Epidermal melanocyte (primary cell): ENCODE data around the gene APMAP.
"Not testable (repeated sequence)": the region's sequence is repeated elsewhere in the genome, so short reads cannot be mapped to it uniquely, and the experiment has no call there.

Experiments used
- DNase-seq: peaks from one replicate; pipeline ENCODE4 v3.0.0; 2011; ENCODE audit warnings: low spot score; ENCODE audit not compliant: insufficient read length

The APMAP gene

GRCh38 chr20:24935140-24935539 lies 57.4 kb downstream of the APMAP start:
- DNase-seq: no peak

GRCh38 chr20:24934716-24935115 lies 57.8 kb downstream of the APMAP start:
- no peak for DNase-seq

GRCh38 chr20:24934101-24934661 lies 58.4 kb downstream of the APMAP start:
- DNase-seq: no peak

- no peak for DNase-seq
These were observed 59.2 kb downstream of the APMAP start for GRCh38 chr20:24933266-24933908.

DNA sequence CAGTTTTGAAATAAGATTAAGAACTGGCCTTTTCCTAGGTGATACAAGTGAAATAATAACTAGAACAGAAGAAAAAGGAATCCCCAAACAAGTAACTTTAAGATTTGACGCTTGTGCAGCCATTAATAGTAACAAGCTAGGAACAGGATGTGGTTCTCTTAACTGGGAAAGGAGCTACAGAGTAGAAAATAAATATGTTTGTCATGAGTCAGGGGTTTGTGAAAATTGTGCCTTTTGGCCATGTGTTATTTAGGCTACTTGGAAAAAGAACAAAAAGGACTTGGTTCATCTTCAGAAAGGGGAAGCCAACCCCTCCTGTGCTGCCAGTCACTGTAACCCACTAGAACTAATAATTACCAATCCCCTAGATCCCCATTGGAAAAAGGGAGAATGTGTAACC lies 60.7 kb downstream of the APMAP start:
- DNase-seq: not testable (repeated sequence)

DNA sequence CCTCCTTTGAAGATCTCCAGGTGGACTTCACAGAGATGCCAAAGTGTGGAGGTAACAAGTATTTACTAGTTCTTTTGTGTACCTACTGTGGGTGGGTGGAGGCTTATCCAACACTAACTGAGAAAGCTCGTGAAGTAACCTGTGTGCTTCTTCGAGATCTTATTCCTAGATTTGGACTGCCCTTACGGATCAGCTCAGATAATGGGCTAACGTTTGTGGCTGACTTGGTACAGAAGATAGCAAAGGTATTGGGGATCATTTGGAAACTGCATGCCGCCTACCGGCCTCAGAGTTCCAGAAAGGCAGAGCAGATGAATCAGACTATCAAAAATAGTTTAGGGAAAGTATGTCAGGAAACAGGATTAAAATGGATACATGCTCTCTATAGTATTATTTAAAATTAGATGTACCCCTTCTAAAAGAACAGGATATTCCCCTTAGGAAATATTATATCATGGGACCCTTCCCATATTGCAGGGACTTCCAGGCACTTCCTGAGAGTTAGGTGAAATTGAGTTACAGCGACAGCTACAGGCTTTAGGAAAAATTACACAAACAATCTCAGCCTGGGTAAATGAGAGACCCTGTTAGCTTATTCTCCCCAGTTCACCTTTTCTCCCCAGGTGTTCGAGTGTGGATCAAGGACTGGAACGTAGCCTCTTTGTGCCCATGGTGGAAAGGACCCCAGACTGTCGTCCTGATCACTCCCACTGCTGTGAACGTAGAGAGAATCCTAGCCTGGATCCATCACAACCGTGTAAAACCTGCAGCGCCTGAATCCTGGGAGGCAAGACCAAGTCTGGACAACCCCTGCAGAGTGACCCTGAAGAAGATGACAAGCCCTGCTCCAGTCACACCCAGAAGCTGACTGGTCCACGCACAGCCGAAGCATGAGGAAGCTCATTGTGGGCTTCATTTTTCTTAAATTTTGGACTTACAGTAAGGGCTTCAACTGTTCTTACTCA lies 61.5 kb downstream of the APMAP start:
- DNase-seq: not testable (repeated sequence)

DNA sequence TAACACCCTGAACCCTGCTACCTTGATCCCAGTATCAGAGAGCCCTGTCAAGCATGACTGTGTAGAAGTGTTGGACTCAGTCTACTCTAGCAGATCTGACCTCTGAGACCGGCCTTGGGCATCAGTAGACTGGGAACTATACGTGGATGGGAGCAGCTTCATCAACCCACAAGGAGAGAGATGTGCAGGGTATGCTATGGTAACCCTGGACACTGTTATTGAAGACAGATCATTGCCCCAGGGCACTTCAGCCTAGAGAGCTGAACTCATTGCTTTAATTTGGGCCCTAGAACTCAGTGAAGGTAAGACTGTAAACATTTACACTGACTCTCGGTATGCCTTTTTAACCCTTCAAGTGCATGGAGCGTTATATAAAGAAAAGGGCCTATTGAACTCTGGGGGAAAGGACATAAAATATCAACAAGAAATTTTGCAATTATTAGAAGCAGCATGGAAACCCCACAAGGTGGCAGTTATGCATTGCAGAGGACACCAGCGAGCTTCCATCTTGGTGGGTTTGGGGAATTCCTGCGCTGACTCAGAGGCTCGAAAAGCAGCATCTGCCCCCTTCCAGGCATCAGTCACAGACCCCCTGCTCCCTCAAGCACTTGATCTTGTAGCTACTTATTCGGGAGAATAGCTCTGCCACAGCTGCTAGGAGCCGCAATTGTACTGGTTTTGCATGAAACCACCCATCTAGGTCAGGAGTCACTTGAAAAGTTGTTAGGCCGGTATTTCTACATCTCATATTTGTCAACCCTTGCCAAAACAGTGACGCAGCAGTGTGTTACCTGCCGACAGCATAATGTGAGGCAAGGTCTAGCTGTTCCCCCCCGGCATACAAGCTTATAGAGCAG lies 62.5 kb downstream of the APMAP start:
- not testable (repeated sequence) for DNase-seq

DNA sequence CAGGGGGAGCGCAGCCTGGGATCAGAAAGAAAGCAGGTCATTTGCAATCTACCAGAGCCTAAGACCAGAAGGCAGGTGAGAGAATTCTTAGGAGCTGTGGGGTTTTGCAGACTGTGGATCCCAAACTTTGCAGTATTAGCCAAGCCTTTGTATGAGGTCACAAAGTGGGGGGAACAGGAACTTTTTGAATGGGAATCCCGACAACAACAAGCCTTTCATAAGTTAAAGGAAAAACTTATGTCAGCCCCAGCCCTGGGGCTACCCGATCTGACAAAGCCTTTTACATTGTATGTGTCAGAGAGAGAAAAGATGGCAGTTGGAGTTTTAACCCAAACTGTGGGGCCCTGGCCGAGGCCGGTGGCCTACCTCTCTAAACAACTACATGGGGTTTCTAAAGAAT lies 63.3 kb downstream of the APMAP start:
- DNase-seq: not testable (repeated sequence)

- DNase-seq: not testable (repeated sequence)
These were observed 71.8 kb downstream of the APMAP start for GRCh38 chr20:24920706-24921105.

DNA sequence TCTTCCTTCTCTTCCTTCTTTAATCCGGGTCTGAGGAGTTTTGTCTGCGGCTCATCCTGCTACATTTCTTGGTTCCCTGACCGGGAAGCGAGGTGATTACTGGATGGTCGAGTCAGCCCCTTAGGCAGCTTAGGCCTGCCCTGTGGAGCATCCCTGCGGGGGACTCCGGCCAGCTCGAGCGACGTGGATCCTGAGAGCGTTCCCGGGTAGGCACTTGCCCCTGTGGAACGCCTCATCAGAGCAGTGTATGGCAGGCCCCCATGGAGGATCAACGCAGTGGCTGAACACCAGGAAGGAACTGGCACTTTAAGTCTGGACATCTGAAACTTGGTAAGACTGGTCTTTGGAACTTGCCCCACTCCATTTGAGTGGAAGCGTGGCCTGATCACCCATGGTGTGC lies 72.9 kb downstream of the APMAP start:
- not testable (repeated sequence) for DNase-seq

DNA sequence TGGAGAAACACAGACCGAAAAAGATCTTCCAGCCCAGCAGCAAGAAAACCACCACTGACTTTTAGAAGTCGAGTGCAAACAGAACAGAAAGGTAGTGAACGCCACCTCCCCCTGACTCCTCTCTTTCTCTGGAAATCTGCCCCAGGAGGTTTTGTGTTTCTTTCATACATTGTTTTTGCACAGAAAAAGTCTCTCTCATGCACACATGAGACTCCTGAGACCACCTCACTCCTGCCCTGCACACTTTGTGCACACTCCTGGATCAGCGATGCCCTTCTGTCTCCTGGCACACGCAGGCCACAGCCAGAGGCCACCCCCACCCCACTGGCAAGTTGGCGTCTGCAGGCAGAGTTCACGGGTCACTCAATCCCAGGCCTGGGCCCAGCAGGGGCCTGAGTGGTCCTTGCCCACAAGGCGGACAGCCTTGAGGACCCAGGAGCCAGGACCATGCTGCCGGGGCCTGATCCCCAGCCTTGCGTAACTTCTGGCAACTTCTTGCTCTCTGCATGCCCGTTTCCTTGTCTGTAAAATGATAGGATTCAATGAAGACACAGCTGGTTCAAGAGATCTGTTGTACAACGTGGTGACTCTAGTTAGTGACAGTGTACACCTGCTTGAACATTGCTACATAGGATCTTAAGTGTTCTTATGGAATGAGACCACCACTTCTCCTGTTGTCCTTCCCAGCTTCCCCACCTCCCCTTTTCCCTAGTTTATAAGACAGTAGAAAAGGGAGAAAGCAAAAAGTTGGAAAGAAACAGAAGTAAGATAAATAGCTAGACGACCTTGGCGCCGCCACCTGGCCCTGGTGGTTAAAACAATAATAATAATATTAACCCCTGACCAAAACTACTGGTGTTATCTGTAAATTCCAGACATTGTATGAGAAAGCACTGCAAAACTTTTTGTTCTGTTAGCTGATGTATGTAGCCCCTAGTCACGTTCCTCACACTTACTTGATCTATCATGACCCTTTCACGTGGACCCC lies 73.7 kb downstream of the APMAP start:
- DNase-seq: no peak

GRCh38 chr20:24917797-24918578 lies 74.6 kb downstream of the APMAP start:
- peak; percentile 78 for DNase-seq

DNA sequence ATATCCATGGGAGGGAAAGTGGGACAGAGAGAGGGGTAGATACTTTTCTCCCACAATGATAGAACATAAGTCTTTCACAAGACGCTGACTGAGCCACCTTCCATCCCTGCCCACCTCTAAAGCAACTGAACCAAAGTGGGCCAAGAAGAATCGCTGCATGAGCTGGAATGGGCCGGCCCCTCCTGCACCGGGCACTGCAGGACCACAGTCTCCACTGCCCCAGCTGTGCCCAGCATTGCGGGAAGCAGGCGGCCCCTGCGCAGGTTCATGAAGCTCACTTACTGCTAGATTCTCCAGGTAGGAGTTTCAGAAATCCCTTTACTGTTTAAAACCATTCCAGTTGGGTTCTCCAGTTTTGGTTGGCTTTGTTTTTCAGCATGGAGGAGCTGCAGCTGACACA lies 75.5 kb downstream of the APMAP start:
- no peak for DNase-seq

DNA sequence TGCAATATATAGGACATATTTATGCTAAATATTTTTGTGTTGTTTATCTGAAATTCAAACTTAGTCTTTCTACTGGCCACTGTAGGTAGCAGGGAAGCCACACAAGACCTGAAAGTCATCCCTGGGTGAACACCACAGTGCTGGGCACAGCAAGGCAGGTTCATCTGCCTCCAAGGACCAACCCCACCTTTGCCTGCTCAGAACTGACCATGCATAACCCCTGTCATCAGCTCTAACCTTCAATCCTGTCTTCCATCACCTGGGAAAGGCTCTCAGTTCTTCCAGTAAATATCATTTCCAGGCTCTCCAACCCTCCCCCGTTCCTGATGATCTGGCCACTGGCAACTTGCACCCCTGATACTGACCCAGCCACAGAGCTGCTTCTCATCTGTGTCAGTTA lies 76.1 kb downstream of the APMAP start:
- no peak for DNase-seq

- no peak for DNase-seq
These were observed 76.7 kb downstream of the APMAP start for GRCh38 chr20:24915892-24916291.

DNA sequence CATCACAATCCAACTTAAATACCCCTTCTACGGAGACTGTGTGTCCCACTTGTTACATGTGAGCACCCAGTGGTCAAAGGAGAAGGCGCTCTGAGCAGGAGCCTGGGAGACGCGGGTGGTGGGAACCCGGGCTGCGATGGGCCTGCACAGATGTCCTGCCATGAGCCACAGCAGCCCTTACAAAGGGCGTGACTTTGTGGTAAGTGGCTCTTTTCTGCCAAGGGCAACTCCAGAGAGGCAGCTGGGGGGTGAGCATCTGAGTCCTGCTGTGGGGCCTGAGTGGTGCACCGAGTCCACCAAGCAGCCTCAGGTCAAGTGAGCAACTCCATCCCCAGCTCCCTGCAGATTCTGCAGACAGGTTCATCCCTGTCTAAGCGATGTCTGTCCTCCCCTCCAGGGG lies 77.1 kb downstream of the APMAP start:
- DNase-seq: no peak

DNA sequence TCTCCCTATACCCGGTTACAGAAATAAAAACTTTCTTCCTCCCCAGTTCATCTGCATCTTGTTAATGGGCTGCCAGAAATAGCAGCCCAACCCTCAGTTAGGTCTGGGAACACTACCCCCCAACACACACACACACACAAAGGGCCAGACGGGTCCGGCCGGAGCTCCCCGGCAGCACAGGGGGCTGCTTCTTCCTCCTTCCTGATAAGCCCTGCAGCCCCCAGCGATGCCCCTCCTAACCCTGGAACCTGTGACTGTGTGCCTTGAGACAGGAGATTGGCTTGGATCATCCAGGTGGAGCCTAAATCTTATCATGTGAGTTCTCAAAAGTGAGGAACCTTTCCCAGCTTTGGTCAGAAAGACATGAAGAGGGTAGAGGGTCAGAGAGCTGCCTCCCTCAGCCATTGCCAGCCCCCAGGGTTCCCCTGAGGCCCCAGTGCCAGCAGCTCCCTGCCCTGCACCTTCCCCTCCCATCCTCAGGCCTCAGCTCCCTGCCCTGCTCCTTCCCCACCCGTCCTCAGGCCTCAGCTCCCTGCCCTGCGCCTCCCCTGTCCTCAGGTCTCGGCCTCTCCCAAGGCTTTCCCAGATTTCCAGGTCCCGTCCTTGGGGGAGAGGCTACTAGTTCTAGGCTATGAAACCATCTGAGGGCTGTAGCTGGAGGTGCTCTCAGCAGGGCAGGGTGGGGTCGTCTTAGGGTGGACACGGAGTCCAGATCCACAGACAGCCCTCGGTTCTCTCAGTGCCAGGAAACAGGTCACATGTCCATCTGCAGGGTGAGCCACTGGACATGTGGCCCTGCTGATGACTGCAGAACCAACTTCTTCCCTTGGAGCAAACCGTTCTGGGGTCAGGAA lies 77.9 kb downstream of the APMAP start:
- DNase-seq: no peak

DNA sequence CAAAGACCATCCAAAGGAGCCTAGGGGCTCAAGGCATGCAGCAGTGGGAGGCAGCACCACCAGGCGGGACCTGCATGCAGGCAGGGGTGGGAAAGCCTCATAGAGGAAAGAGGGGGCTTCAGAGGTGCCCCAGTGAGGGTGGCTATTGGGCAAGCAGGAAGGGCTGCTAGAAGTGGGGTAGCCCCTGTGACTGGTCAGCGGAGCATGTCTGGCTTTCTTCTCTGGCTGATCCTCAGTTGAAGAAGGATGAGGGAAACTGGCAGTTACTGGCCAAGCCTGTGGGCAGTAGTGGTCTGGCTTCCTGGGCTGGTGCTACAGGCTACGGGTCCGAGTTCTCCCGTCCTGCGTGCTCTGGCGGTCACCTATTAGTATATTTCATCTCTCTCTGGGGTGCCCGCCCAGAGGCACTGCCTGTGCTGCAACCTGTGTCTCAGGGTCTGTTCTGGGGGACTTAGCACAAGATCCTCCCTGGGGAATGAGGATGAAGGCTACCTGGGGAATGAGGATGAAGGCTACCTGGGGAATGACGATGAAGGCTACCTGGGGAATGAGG lies 79.4 kb downstream of the APMAP start:
- no peak for DNase-seq
